GM19372 (cell line): ENCODE results near the gene GNAO1.

Experiments used
- ATAC-seq: cut with Tn5 transposase; IDR thresholded peaks from one replicate; pipeline ENCODE4 v1.9.1; 2021; ENCODE audit warnings: mild to moderate bottlenecking, low read depth, moderate library complexity; ENCODE audit not compliant: unreplicated experiment

GNAO1 gene

GRCh38 chr16:56263711-56264608, 72.7 kb downstream of the GNAO1 start:
- no peak for ATAC-seq

GRCh38 chr16:56264609-56264972, 73.3 kb downstream of the GNAO1 start:
- no peak for ATAC-seq

GRCh38 chr16:56265184-56265583, 73.9 kb downstream of the GNAO1 start:
- ATAC-seq, result no peak

- no peak for ATAC-seq
These were observed 74.5 kb downstream of the GNAO1 start for GRCh38 chr16:56265746-56266145.

- ATAC-seq, result no peak
These were observed 75.6 kb downstream of the GNAO1 start for GRCh38 chr16:56266641-56267607.

- no peak for ATAC-seq
These were observed 76.6 kb downstream of the GNAO1 start for GRCh38 chr16:56267888-56268287.

GRCh38 chr16:56268799-56269198, 77.5 kb downstream of the GNAO1 start:
- no peak for ATAC-seq

GRCh38 chr16:56269281-56269680, 78.0 kb downstream of the GNAO1 start:
- ATAC-seq, result no peak

GRCh38 chr16:56269811-56270684, 78.8 kb downstream of the GNAO1 start:
- no peak for ATAC-seq

GRCh38 chr16:56270828-56271227, 79.5 kb downstream of the GNAO1 start:
- ATAC-seq, result no peak

GRCh38 chr16:56272583-56272894, 81.2 kb downstream of the GNAO1 start:
- no peak for ATAC-seq

GRCh38 chr16:56273615-56274014, 82.3 kb downstream of the GNAO1 start:
- no peak for ATAC-seq

- ATAC-seq, result no peak
These were observed 83.1 kb downstream of the GNAO1 start for GRCh38 chr16:56274369-56274768.

GRCh38 chr16:56275076-56275475, 83.8 kb downstream of the GNAO1 start:
- no peak for ATAC-seq

- ATAC-seq, result no peak
These were observed 84.5 kb downstream of the GNAO1 start for GRCh38 chr16:56275801-56276200.

GRCh38 chr16:56277075-56277474, 85.8 kb downstream of the GNAO1 start:
- no peak for ATAC-seq

GRCh38 chr16:56278196-56278855, 87.0 kb downstream of the GNAO1 start:
- ATAC-seq, result no peak

- peak; percentile 57 for ATAC-seq
These were observed 87.8 kb downstream of the GNAO1 start for GRCh38 chr16:56279132-56279531.

GRCh38 chr16:56279914-56280313, 88.6 kb downstream of the GNAO1 start:
- ATAC-seq, result no peak

- no peak for ATAC-seq
These were observed 90.0 kb downstream of the GNAO1 start for GRCh38 chr16:56281249-56281805.
